ENCODE data around the gene HPSE2. TPM values are rescaled to one million over a fixed set of nuclear protein-coding genes. Genes with fewer than 3 reads are reported as not detected.

Gene HPSE2
- total and polyA plus RNA-seq, 2 of the 8 experiments (the other 6 are each of a cell fraction or from before 2014, with no cell fraction given), result 0.41 to 0.58 TPM

GRCh38 chr10:98815039-98815885 is 420.4 kb downstream of the HPSE2 start (continued):
- TF ChIP-seq ATF3 (IDR thresholded peaks at IDR 0.05; ENCODE audit: insufficient read depth, low read depth, low read length) (no peak), RFX5 (IDR thresholded peaks at IDR 0.05; ENCODE audit: borderline replicate concordance, low read depth, low read length) (no peak), SIN3A (conservative IDR thresholded peaks at IDR 0.05 in 1 of 2, IDR thresholded peaks at IDR 0.05 in 1 of 2; ENCODE audit: low read depth in 1 of 2, low read length in 2 of 2) (no peak), FOSL1 (IDR thresholded peaks at IDR 0.05; ENCODE audit: insufficient read depth, low read depth, low read length) (no peak)

Data from H1 (cell line).